ENCODE results near the gene PSMA2.
"Not testable (repeated sequence)": the region's sequence is repeated elsewhere in the genome, so short reads cannot be mapped to it uniquely, and the experiment has no call there.

GRCh38 chr7:42885183-42885582 is 46.8 kb downstream of the PSMA2 start:
- not testable (repeated sequence) for TF ChIP-seq CTCF (IDR thresholded peaks at IDR 0.05); FOXJ3 (CRISPR knock-in tag; IDR thresholded peaks at IDR 0.05); GABPA (IDR thresholded peaks at IDR 0.05; ENCODE audit: low read depth); TEAD4 (IDR thresholded peaks at IDR 0.05; ENCODE audit: borderline replicate concordance, insufficient read depth); FOSL2 (IDR thresholded peaks at IDR 0.05; ENCODE audit: borderline replicate concordance, low read depth)

Data from SK-N-SH (cell line).